Thyroid gland (tissue), 4 donors: ENCODE data around the gene TIMP3. TPM values are rescaled to one million over a fixed set of nuclear protein-coding genes. Genes with fewer than 3 reads are reported as not detected.

Source experiments
- DNase-seq, 2 donors: peaks; one replicate each; pipeline ENCODE4 v3.0.0-alpha.2; 2019
- H3K27ac ChIP-seq, 3 donors: fragments of 200-600 bp; sonication (generic); 1 replicate in 2 of 3; 2 replicates in 1 of 3; pipeline ENCODE4 v1.5.1; 2016 to 2019; ENCODE audit warnings: mild to moderate bottlenecking in 1 of 3, moderate library complexity in 1 of 3
- H3K27me3 ChIP-seq: fragments of 200-600 bp; sonication (generic); one replicate; pipeline ENCODE4 v1.5.1; 2019
- H3K36me3 ChIP-seq, 2 donors: fragments of 200-600 bp; sonication (generic); one replicate each; pipeline ENCODE4 v1.5.1; 2016 to 2019
- H3K4me1 ChIP-seq, 2 donors: fragments of 200-600 bp; sonication (generic); one replicate each; pipeline ENCODE4 v1.5.1; 2017 to 2019
- H3K4me3 ChIP-seq, 3 donors: fragments of 200-600 bp; sonication (generic); replicated peaks in 1 of 3; 1 replicate in 2 of 3; 2 replicates in 1 of 3; pipeline ENCODE4 v1.5.1; 2016; ENCODE audit warnings: mild to moderate bottlenecking in 1 of 3
- H3K9me3 ChIP-seq: fragments of 200-600 bp; sonication (generic); one replicate; pipeline ENCODE4 v1.5.1; 2017
- POLR2A ChIP-seq, 2 donors: fragments of 450-650 bp; IDR thresholded peaks; one replicate each; pipeline ENCODE4 v1.6.1; 2017; ENCODE audit warnings: antibody characterized with exemption in 2 of 2, mild to moderate bottlenecking in 2 of 2, moderate library complexity in 1 of 2
- WGBS, 2 donors: methylation state at CpG; one replicate each; pipeline ENCODE4 v1.1.5; 2017; 5-methylcytosine and 5-hydroxymethylcytosine counted together
- intact Hi-C: fragments of 100-400 bp; cut with DNase I; formaldehyde crosslinking; loops from one replicate; pipeline ENCODE4 v1.15.1; 2023
- total RNA-seq, 4 donors: library from RNA; depleted of rRNA; stranded (reverse); fragments of >200 nt; gene quantifications; one replicate each; pipeline ENCODE4 v1.2.3, GENCODE V29; 2016
- TF ChIP-seq, protein P1 (sequence below), 6 experiments: fragments of 200-600 bp in 3 of 6; fragments of 450-650 bp in 3 of 6; sonication (generic) in 3 of 6; IDR thresholded peaks; one replicate each; pipeline ENCODE4 v1.5.1; 2016 to 2019; ENCODE audit warnings: antibody characterized with exemption in 6 of 6, mild to moderate bottlenecking in 2 of 6, inconsistent platforms in 1 of 6, moderate library complexity in 1 of 6

Gene TIMP3
- total RNA-seq, 4 donors from 2014 or later = 424 to 772 (median 543) TPM

DNA sequence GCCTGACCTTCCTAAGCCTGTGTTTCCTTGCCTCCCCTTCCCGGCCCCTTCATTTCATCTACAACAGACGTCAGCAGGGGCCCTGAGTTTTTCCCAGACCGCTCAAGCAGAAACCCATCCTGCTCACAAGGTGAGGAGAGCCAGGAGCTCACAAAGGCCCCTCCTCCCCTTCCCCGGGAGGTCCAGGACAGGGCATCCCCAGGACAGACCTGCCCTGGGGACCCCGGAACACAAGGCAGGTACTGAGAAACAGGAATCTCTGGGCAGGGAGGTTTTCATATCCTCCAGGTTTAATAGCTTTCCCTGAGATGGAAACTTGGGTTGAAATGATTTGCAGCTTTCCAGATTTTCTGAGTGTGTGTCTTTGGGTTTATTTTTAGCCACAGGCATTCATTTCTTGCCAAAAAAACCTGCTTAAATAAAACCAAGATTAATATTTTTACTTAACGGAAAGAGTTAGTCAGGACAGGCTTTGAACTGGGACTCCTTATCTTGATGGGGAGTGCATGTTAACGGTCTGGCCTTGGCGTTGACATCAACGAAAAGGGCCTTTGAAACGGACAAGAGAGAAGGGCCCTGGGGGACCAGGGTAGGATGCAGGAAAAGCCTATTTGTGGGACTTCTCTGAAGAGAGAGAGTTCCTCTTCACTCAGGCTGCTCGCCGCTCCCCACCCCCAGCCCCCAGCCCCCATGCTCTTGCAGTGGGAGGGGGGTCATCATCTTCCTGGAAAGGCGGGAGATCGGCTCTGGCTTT, 38.5 kb downstream of the TIMP3 start:
- Histone ChIP-seq H3K27me3 (no peaks in the 10 kb centered on the region), H3K9me3 (no peaks in the 10 kb centered on the region), H3K4me1 (peaks cover 44 to 83% of the 10 kb centered on the region in 2 donors), H3K27ac (peak overlapping the region; percentile 90 to 93 (median 91)), H3K4me3 (no peak overlapping the region), H3K36me3 (no peaks in the 10 kb centered on the region)
- intact Hi-C loops = no loop called here
- 26 to 38% methylated on average over 14 of the region's 14 CpGs for WGBS, 2 donors
- no peak for TF ChIP-seq POLR2A (IDR thresholded peaks at IDR 0.05)
- TF ChIP-seq, protein P1, sequence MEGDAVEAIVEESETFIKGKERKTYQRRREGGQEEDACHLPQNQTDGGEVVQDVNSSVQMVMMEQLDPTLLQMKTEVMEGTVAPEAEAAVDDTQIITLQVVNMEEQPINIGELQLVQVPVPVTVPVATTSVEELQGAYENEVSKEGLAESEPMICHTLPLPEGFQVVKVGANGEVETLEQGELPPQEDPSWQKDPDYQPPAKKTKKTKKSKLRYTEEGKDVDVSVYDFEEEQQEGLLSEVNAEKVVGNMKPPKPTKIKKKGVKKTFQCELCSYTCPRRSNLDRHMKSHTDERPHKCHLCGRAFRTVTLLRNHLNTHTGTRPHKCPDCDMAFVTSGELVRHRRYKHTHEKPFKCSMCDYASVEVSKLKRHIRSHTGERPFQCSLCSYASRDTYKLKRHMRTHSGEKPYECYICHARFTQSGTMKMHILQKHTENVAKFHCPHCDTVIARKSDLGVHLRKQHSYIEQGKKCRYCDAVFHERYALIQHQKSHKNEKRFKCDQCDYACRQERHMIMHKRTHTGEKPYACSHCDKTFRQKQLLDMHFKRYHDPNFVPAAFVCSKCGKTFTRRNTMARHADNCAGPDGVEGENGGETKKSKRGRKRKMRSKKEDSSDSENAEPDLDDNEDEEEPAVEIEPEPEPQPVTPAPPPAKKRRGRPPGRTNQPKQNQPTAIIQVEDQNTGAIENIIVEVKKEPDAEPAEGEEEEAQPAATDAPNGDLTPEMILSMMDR (IDR thresholded peaks at IDR 0.05) = no peak
- peak; percentile 80 for DNase-seq

DNA sequence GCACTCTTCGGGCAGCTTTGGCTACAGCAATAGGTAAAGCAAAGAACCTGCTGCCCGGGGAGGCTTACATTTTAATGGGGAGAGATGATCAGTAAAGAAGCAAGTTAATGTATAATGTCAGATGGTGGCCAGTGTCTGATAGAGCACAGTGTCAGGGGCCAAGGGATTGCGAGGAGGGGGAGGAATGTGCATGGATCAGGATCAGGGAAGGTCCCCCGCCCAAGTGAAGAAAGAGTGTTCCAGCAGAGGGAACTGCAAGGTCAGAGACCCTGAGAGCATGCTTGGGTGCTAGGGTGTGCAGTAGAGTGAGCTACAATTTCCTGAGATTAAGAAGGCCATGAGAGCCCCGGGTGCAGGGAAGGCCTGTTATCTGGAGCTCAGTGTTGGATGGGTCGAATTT, 39.7 kb downstream of the TIMP3 start:
- TF ChIP-seq POLR2A (IDR thresholded peaks at IDR 0.05) = no peak
- TF ChIP-seq, protein P1 (IDR thresholded peaks at IDR 0.05) = no peak
- no peak for DNase-seq
- intact Hi-C loops = no loop called here
- H3K4me3 ChIP-seq = no peak overlapping the region
- H3K36me3 ChIP-seq = no peaks in the 10 kb centered on the region
- H3K27ac ChIP-seq = peak overlapping the region; percentile 90 to 93 (median 91)
- 62 to 78% methylated on average over 6 of the region's 6 CpGs for WGBS, 2 donors
- H3K4me1 ChIP-seq = peaks cover 47 to 83% of the 10 kb centered on the region in 2 donors
- H3K9me3 ChIP-seq = no peaks in the 10 kb centered on the region
- H3K27me3 ChIP-seq = no peaks in the 10 kb centered on the region

GRCh38 chr22:32842486-32842885, 41.0 kb downstream of the TIMP3 start:
- 80 to 89% methylated on average over 4 of the region's 4 CpGs for WGBS, 2 donors
- DNase-seq = no peak
- H3K4me3 ChIP-seq = no peak overlapping the region
- intact Hi-C loops = no loop called here
- peaks cover 57 to 83% of the 10 kb centered on the region in 2 donors for H3K4me1 ChIP-seq
- H3K27ac ChIP-seq = peak overlapping the region in 2 of 3 donors; percentile 10 to 26
- TF ChIP-seq, protein P1 (IDR thresholded peaks at IDR 0.05) = no peak
- TF ChIP-seq POLR2A (IDR thresholded peaks at IDR 0.05) = no peak
- no peaks in the 10 kb centered on the region for H3K9me3 ChIP-seq
- no peaks in the 10 kb centered on the region for H3K36me3 ChIP-seq
- no peaks in the 10 kb centered on the region for H3K27me3 ChIP-seq

- TF ChIP-seq, protein P1 (IDR thresholded peaks at IDR 0.05) = no peak
- no peak for TF ChIP-seq POLR2A (IDR thresholded peaks at IDR 0.05)
- Histone ChIP-seq H3K4me1 (peaks cover 57 to 81% of the 10 kb centered on the region in 2 donors), H3K27ac (peak overlapping the region in 1 of 3 donors; percentile 16), H3K4me3 (no peak overlapping the region), H3K36me3 (no peaks in the 10 kb centered on the region), H3K27me3 (no peaks in the 10 kb centered on the region), H3K9me3 (no peaks in the 10 kb centered on the region)
- DNase-seq = no peak
- intact Hi-C loops = no loop called here
- WGBS, 2 donors = 93 to 95% methylated on average over 8 of the region's 8 CpGs
These were observed 41.8 kb downstream of the TIMP3 start for GRCh38 chr22:32843300-32843699.

DNA sequence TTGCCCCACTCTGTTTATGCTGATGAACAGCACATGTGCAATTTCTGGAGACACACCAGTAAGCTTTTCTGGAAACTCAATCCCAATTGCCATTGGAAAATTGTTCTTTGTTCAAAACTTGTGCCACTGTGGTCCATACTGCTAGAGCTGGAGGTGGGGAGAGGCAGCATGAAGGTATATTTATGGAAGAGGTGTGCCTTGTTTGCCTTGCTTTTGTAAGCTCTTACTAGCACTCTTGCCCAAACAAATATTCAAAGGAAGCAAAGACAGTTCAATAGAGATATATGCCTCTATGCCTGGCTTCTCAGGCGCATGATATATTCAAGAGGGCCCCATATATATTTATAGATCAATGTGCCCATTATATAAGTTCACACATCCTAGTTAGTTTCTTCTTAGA, 42.7 kb downstream of the TIMP3 start:
- H3K4me1 ChIP-seq = peaks cover 57 to 81% of the 10 kb centered on the region in 2 donors
- no peak overlapping the region for H3K4me3 ChIP-seq
- DNase-seq = no peak
- no peaks in the 10 kb centered on the region for H3K27me3 ChIP-seq
- H3K27ac ChIP-seq = peak overlapping the region in 1 of 3 donors; percentile 97
- 93 to 95% methylated on average over 1 of the region's 1 CpG for WGBS, 2 donors
- intact Hi-C loops = no loop called here
- TF ChIP-seq, protein P1 (IDR thresholded peaks at IDR 0.05) = no peak
- no peak for TF ChIP-seq POLR2A (IDR thresholded peaks at IDR 0.05)
- no peaks in the 10 kb centered on the region for H3K36me3 ChIP-seq
- no peaks in the 10 kb centered on the region for H3K9me3 ChIP-seq
